Adipocyte (in vitro differentiated cells): ENCODE measurements around the gene CD82.
"Not testable (repeated sequence)": the region's sequence is repeated elsewhere in the genome, so short reads cannot be mapped to it uniquely, and the experiment has no call there.

Experiments used
- DNase-seq: peaks from one replicate; pipeline ENCODE4 v3.0.0-alpha.2; 2015; ENCODE audit warnings: low read depth
- H3K27me3 ChIP-seq: replicated peaks from 2 replicates; pipeline ENCODE4 v1.7.0; 2013; ENCODE audit warnings: mild to moderate bottlenecking, low read length, moderate library complexity; ENCODE audit not compliant: control insufficient read depth, insufficient read depth
- H3K36me3 ChIP-seq: 2 replicates; pipeline ENCODE4 v1.7.0; 2013; ENCODE audit warnings: low read length, mild to moderate bottlenecking, moderate library complexity; ENCODE audit not compliant: control insufficient read depth, insufficient read depth, severe bottlenecking
- H3K4me1 ChIP-seq: 2 replicates; pipeline ENCODE4 v1.7.0; 2013; ENCODE audit warnings: mild to moderate bottlenecking, low read length, moderate library complexity; ENCODE audit not compliant: control insufficient read depth, insufficient read depth
- H3K4me3 ChIP-seq: 2 replicates; pipeline ENCODE4 v1.7.0; 2013; ENCODE audit warnings: mild to moderate bottlenecking, low read length, moderate library complexity
- H3K9ac ChIP-seq: 2 replicates; pipeline ENCODE4 v1.7.0; 2013; ENCODE audit warnings: mild to moderate bottlenecking, low read length, moderate library complexity
- H3K9me3 ChIP-seq: 2 replicates; pipeline ENCODE4 v1.7.0; 2013; ENCODE audit warnings: mild to moderate bottlenecking, low read length, moderate library complexity; ENCODE audit not compliant: control insufficient read depth

The CD82 gene

DNA sequence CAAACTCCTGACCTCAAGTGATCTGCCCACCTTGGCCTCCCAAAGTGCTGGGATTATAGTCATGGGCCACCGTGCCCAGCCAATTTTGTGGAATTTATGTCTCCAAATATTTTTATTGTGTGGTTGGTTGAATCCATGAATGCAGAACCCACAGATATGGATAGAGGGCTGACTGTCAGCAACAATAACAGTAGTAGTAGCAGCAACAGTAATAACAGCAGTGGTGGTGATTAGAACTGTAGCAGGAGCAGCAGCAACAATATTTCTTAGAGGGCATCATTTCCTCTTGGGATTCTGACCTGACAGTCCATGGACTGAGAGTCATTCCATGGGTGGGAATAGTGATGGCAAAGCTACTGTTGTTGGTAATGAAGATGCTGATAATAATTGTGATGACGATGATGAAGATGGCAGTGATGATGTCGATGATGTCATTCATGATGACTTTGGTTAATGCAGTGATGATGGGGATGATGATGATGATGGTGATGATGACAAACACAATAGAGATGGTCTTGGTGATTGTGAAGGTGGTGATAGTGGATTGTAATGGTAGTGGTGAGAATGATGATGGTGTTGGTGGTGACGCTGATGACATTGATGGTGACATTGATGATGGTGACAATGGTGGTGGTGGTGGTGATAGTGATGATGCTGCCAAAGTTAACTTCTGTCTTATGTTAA is 13.9 kb upstream of the CD82 start:
- no peak for DNase-seq
- peaks cover 10% of the 10 kb centered on the region for H3K9me3 ChIP-seq
- H3K4me3 ChIP-seq: no peak overlapping the region
- no peak overlapping the region for H3K9ac ChIP-seq
- H3K27me3 ChIP-seq: peaks cover 9% of the 10 kb centered on the region
- H3K36me3 ChIP-seq: no peaks in the 10 kb centered on the region
- no peaks in the 10 kb centered on the region for H3K4me1 ChIP-seq

- peaks cover 4% of the 10 kb centered on the region for H3K27me3 ChIP-seq
- peaks cover 6% of the 10 kb centered on the region for H3K4me1 ChIP-seq
- no peaks in the 10 kb centered on the region for H3K36me3 ChIP-seq
- H3K4me3 ChIP-seq: no peak overlapping the region
- no peak overlapping the region for H3K9ac ChIP-seq
- H3K9me3 ChIP-seq: peaks cover 10% of the 10 kb centered on the region
- DNase-seq: no peak
These were observed 10.2 kb upstream of the CD82 start for GRCh38 chr11:44555031-44555800.

- H3K36me3 ChIP-seq: no peaks in the 10 kb centered on the region
- H3K9ac ChIP-seq: no peak overlapping the region
- peaks cover 4% of the 10 kb centered on the region for H3K27me3 ChIP-seq
- peaks cover 6% of the 10 kb centered on the region for H3K4me1 ChIP-seq
- peaks cover 10% of the 10 kb centered on the region for H3K9me3 ChIP-seq
- peak; percentile 87 for DNase-seq
- no peak overlapping the region for H3K4me3 ChIP-seq
These were observed 8.6 kb upstream of the CD82 start for GRCh38 chr11:44556735-44557409.

- Histone ChIP-seq H3K9ac (no peak overlapping the region), H3K4me3 (no peak overlapping the region), H3K4me1 (peaks cover 6% of the 10 kb centered on the region), H3K9me3 (peaks cover 10% of the 10 kb centered on the region), H3K36me3 (no peaks in the 10 kb centered on the region), H3K27me3 (peaks cover 4% of the 10 kb centered on the region)
- no peak for DNase-seq
These were observed 8.0 kb upstream of the CD82 start for GRCh38 chr11:44557464-44557863.

- no peaks in the 10 kb centered on the region for H3K27me3 ChIP-seq
- H3K36me3 ChIP-seq: no peaks in the 10 kb centered on the region
- DNase-seq: no peak
- H3K9ac ChIP-seq: no peak overlapping the region
- no peak overlapping the region for H3K4me3 ChIP-seq
- H3K9me3 ChIP-seq: no peaks in the 10 kb centered on the region
- peaks cover 18% of the 10 kb centered on the region for H3K4me1 ChIP-seq
These were observed 6.1 kb upstream of the CD82 start for GRCh38 chr11:44559207-44559939.

- H3K9me3 ChIP-seq, H3K4me3 ChIP-seq, H3K9ac ChIP-seq, H3K36me3 ChIP-seq, DNase-seq, H3K27me3 ChIP-seq: not testable (repeated sequence)
- peaks cover 23% of the 10 kb centered on the region for H3K4me1 ChIP-seq
These were observed 5.5 kb upstream of the CD82 start for GRCh38 chr11:44559940-44560300.

- Histone ChIP-seq H3K9ac (no peak overlapping the region), H3K4me3 (no peak overlapping the region), H3K4me1 (peaks cover 31% of the 10 kb centered on the region), H3K36me3 (no peaks in the 10 kb centered on the region), H3K9me3 (no peaks in the 10 kb centered on the region), H3K27me3 (no peaks in the 10 kb centered on the region)
- no peak for DNase-seq
These were observed 4.1 kb upstream of the CD82 start for GRCh38 chr11:44561275-44561805.

DNA sequence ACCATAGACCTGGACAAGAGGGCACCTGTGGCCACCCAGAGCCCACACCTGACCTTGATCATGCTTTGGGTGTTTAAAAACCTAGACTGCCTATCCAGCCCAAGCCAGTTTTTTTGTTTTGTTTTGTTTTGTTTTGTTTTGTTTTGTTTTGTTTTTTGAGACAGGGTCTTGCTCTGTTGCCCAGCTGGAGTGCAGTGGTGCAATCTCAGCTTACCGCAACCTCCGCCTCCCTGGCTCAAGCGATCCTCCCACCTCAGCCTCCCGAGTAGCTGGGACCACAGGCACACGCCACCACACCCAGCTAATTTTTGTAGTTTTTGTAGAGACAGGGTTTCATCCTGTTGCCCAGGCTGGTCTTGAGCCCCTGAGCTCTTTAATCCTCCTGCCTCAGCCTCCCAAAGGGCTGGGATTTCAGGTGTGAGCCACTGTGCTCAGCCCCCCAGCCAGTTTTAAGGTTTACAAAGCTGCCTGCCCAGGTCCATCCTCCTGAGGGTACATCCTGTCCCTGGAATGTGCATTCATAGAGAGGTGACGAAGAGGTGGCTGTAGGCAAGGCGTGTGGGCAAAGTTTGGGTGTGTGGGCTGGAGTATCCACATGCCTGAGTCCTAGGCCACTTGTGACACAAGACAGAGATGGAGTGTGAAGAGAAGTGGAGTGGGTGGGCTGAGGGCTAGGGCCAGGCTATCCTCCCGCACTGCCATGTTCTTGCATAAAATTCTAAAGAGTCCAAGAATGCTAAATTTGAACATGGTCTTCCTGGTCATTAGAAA is 3.3 kb upstream of the CD82 start:
- no peaks in the 10 kb centered on the region for H3K36me3 ChIP-seq
- H3K4me3 ChIP-seq: no peak overlapping the region
- H3K27me3 ChIP-seq: no peaks in the 10 kb centered on the region
- peaks cover 28% of the 10 kb centered on the region for H3K4me1 ChIP-seq
- no peaks in the 10 kb centered on the region for H3K9me3 ChIP-seq
- DNase-seq: no peak
- no peak overlapping the region for H3K9ac ChIP-seq

GRCh38 chr11:44562845-44563460 is 2.5 kb upstream of the CD82 start:
- no peak for DNase-seq
- Histone ChIP-seq H3K4me3 (no peak overlapping the region), H3K9ac (no peak overlapping the region), H3K36me3 (no peaks in the 10 kb centered on the region), H3K27me3 (no peaks in the 10 kb centered on the region), H3K9me3 (no peaks in the 10 kb centered on the region), H3K4me1 (peaks cover 28% of the 10 kb centered on the region)

GRCh38 chr11:44563711-44564110 is 1.8 kb upstream of the CD82 start:
- peak; percentile 48 for DNase-seq
- H3K36me3 ChIP-seq: no peaks in the 10 kb centered on the region
- peaks cover 35% of the 10 kb centered on the region for H3K4me1 ChIP-seq
- no peaks in the 10 kb centered on the region for H3K9me3 ChIP-seq
- no peaks in the 10 kb centered on the region for H3K27me3 ChIP-seq
- H3K4me3 ChIP-seq: no peak overlapping the region
- H3K9ac ChIP-seq: peak overlapping the region; percentile 91
